SK-N-SH (cell line): ENCODE data around the gene DDX51. TPM values are rescaled to one million over a fixed set of nuclear protein-coding genes. Genes with fewer than 3 reads are reported as not detected.

ENCODE experiments used
- CTCF ChIA-PET: fragments of 300-600, 350-600 bp; formaldehyde crosslinking; extraction: SDS; loops from one replicate; lab custom pipeline; 2021; lab: Yijun Ruan, JAX
- POLR2A ChIA-PET: fragments of 350-600 bp; sonication (Branson Sonifier 250); formaldehyde crosslinking; extraction: SDS; loops from one replicate; lab custom pipeline; 2020; ENCODE audit warnings: antibody characterized with exemption, inconsistent platforms; lab: Yijun Ruan, JAX
- DNase-seq: peaks from one replicate; pipeline ENCODE4 v3.0.0; 2012
- H2AFZ ChIP-seq: fragments of 200-600 bp; sonication (generic); 2 replicates; pipeline ENCODE4 v1.8.1; 2016; ENCODE audit warnings: antibody characterized with exemption, mild to moderate bottlenecking, low read depth
- H3F3A ChIP-seq: fragments of 200-600 bp; sonication (generic); replicated peaks from 2 replicates; pipeline ENCODE3; 2016; ENCODE audit warnings: antibody characterized with exemption, mild to moderate bottlenecking; ENCODE audit not compliant: insufficient read depth
- H3K27ac ChIP-seq, 2 experiments: fragments of 200-500 bp in 1 of 2; fragments of 200-600 bp in 1 of 2; sonication (Bioruptor generic) in 1 of 2; sonication (generic), shearing (Covaris generic) in 1 of 2; 2 replicates each; pipeline versions ENCODE4 v1.5.1 to v1.6.1; 2014 to 2016; ENCODE audit warnings: low read depth in 2 of 2, inconsistent platforms in 1 of 2, low read length in 1 of 2, mild to moderate bottlenecking in 1 of 2, mixed read lengths in 1 of 2
- H3K27me3 ChIP-seq: fragments of 200-600 bp; sonication (generic), shearing (Covaris generic); 2 replicates; pipeline ENCODE4 v1.6.1; 2016; ENCODE audit warnings: mixed run types; ENCODE audit not compliant: insufficient read depth
- H3K36me3 ChIP-seq, 2 experiments: fragments of 200-500 bp in 1 of 2; fragments of 200-600 bp in 1 of 2; sonication (Bioruptor generic) in 1 of 2; sonication (generic) in 1 of 2; replicated peaks in 1 of 2; 2 replicates each; pipeline versions ENCODE3 to v1.5.1; 2014 to 2016; ENCODE audit warnings: low read length in 1 of 2, mild to moderate bottlenecking in 1 of 2; ENCODE audit not compliant: insufficient read depth in 2 of 2, control insufficient read depth in 1 of 2
- H3K4me1 ChIP-seq, 2 experiments: fragments of 200-500 bp in 1 of 2; fragments of 200-600 bp in 1 of 2; sonication (Bioruptor generic) in 1 of 2; sonication (generic), shearing (Covaris generic) in 1 of 2; 2 replicates each; pipeline versions ENCODE4 v1.5.1 to v1.6.1; 2014 to 2016; ENCODE audit warnings: low read depth in 1 of 2, low read length in 1 of 2, mixed run types in 1 of 2; ENCODE audit not compliant: insufficient read depth in 2 of 2, control insufficient read depth in 1 of 2
- H3K4me2 ChIP-seq: fragments of 200-600 bp; sonication (generic), shearing (Covaris generic); 2 replicates; pipeline ENCODE4 v1.6.1; 2017; ENCODE audit warnings: mixed run types
- H3K4me3 ChIP-seq, 2 experiments: fragments of 200-500 bp in 1 of 2; fragments of 200-600 bp in 1 of 2; sonication (Bioruptor generic) in 1 of 2; sonication (generic), shearing (Covaris generic) in 1 of 2; 2 replicates each; pipeline versions ENCODE4 v1.5.1 to v1.8.1; 2014 to 2016; ENCODE audit warnings: low read depth in 2 of 2, inconsistent platforms in 1 of 2, low read length in 1 of 2, mild to moderate bottlenecking in 1 of 2, mixed read lengths in 1 of 2, moderate library complexity in 1 of 2
- H3K79me2 ChIP-seq: fragments of 200-600 bp; sonication (generic); 2 replicates; pipeline ENCODE4 v1.8.1; 2017; ENCODE audit warnings: mild to moderate bottlenecking; ENCODE audit not compliant: insufficient read depth
- H3K9ac ChIP-seq: fragments of 200-600 bp; sonication (generic); 2 replicates; pipeline ENCODE4 v1.6.1; 2017; ENCODE audit warnings: mixed run types
- H3K9me2 ChIP-seq: fragments of 200-600 bp; sonication (generic); 2 replicates; pipeline ENCODE4 v1.6.1; 2017; ENCODE audit warnings: mixed run types
- H3K9me3 ChIP-seq: fragments of 200-600 bp; sonication (generic); 2 replicates; pipeline ENCODE4 v1.6.1; 2017; ENCODE audit warnings: mixed run types, mild to moderate bottlenecking, moderate library complexity
- H4K20me1 ChIP-seq: fragments of 200-600 bp; sonication (generic); 2 replicates; pipeline ENCODE4 v1.6.1; 2017; ENCODE audit warnings: mild to moderate bottlenecking, mixed run types; ENCODE audit not compliant: insufficient read depth
- EP300 ChIP-seq, 2 experiments: IDR thresholded peaks; 2 replicates each; pipeline versions ENCODE4 v1.4.0 to v1.6.1; 2012; ENCODE audit warnings: borderline replicate concordance in 1 of 2, low read depth in 1 of 2, low read length in 1 of 2
- FOXM1 ChIP-seq: IDR thresholded peaks from 2 replicates; pipeline ENCODE4 v1.4.0; 2012; ENCODE audit warnings: low read depth, mild to moderate bottlenecking
- GABPA ChIP-seq: IDR thresholded peaks from 2 replicates; pipeline ENCODE4 v1.4.0; 2012; ENCODE audit warnings: low read depth, mild to moderate bottlenecking
- POLR2AphosphoS5 ChIP-seq: IDR thresholded peaks from 2 replicates; pipeline ENCODE4 v1.6.1; 2012; ENCODE audit warnings: low read depth, low read length
- RAD21 ChIP-seq: IDR thresholded peaks from 2 replicates; pipeline ENCODE4 v1.6.1; 2012; ENCODE audit warnings: mild to moderate bottlenecking, low read length
- TAF1 ChIP-seq: IDR thresholded peaks from 2 replicates; pipeline ENCODE4 v1.6.1; 2012; ENCODE audit warnings: low read depth, mild to moderate bottlenecking, low read length, moderate library complexity, borderline replicate concordance
- TCF12 ChIP-seq: IDR thresholded peaks from 2 replicates; pipeline ENCODE4 v1.4.0; 2012
- WGBS: methylation state at CpG from one replicate; pipeline ENCODE4 v1.1.6; 2017; ENCODE audit warnings: low lambda C conversion rate; 5-methylcytosine and 5-hydroxymethylcytosine counted together
- polyA plus RNA-seq, 3 experiments: library from polyadenylated mRNA; depleted of rRNA; stranded (reverse); fragments of >200 nt; gene quantifications; 2 replicates each; pipeline ENCODE4 v1.2.3, GENCODE V29; 2012
- TF ChIP-seq, protein P1 (sequence below): IDR thresholded peaks from 2 replicates; pipeline ENCODE4; 2012
- TF ChIP-seq, protein P2 (sequence below): IDR thresholded peaks from 2 replicates; pipeline ENCODE4 v1.4.0; 2012; ENCODE audit warnings: low read depth
- TF ChIP-seq, protein P3 (sequence below): fragments of 200-600 bp; sonication (generic); IDR thresholded peaks from 2 replicates; pipeline ENCODE4 v1.6.1; 2017; ENCODE audit warnings: antibody characterized with exemption, mild to moderate bottlenecking, moderate library complexity
- TF ChIP-seq, protein P4 (sequence below): IDR thresholded peaks from 2 replicates; pipeline ENCODE4 v1.6.1; 2012; ENCODE audit warnings: mild to moderate bottlenecking, low read depth, low read length, moderate library complexity
- TF ChIP-seq, protein P5 (sequence below): IDR thresholded peaks from 2 replicates; pipeline ENCODE4 v1.4.0; 2012; ENCODE audit warnings: low read depth, borderline replicate concordance

Gene DDX51
- polyA plus RNA-seq, 1 of the 3 experiments (the other 2 are of a cell fraction), result 17.3 TPM

DNA sequence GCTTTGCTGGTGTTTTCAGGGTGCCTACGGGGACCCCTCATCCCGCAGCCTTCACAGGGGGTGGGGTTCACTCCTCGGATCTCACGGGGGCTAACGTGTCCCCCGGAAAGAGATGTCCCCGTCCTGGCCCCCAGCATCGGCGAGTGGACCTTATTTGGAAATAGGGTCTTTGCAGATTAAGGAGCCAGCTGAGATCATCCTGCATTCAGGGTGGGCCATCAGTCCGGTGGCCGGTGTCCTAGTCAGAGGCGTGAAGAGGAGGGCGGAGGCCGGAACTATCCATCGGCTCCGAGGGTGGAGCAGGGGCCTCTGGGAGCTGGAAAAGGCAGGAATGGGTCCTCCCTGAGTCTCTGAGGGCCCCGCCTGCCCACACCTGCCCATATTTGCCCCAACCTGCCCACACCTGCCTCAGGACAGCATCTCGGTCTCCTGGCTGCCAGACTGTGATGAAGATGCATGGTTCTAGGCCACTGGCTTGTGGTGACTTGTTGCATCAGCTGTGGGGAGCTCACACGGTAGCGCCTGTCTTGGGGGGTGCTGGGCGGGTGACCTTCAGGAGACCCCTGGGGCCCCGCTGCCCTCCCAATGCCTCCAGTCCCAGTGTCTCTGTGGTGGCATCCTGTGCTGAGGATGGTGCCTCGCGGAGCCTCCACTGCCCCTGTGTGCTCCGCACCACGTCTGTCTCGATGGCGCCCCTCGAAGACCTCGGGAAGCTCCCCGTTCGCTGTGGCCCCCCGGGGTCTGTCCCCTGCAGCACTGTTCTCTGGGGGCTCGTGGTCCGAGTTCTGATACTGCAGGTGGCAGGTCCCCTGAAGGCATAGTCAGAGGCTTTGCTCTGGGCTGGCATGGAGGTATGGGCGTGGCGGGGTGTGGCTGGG, 14.8 kb upstream of the DDX51 start:
- H3K27me3 ChIP-seq, result peaks cover 11% of the 10 kb centered on the region
- no peaks in the 10 kb centered on the region for H3K36me3 ChIP-seq
- H3K9ac ChIP-seq, result no peak overlapping the region
- H3K79me2 ChIP-seq, result no peaks in the 10 kb centered on the region
- POLR2A ChIA-PET, result no interaction called here
- H3F3A ChIP-seq, result peaks cover 20% of the 10 kb centered on the region
- no peak for TF ChIP-seq POLR2AphosphoS5
- TF ChIP-seq, protein P1, sequence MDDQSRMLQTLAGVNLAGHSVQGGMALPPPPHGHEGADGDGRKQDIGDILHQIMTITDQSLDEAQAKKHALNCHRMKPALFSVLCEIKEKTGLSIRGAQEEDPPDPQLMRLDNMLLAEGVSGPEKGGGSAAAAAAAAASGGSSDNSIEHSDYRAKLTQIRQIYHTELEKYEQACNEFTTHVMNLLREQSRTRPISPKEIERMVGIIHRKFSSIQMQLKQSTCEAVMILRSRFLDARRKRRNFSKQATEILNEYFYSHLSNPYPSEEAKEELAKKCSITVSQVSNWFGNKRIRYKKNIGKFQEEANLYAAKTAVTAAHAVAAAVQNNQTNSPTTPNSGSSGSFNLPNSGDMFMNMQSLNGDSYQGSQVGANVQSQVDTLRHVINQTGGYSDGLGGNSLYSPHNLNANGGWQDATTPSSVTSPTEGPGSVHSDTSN, result no peak
- no peak for TF ChIP-seq TCF12
- TF ChIP-seq, protein P2, sequence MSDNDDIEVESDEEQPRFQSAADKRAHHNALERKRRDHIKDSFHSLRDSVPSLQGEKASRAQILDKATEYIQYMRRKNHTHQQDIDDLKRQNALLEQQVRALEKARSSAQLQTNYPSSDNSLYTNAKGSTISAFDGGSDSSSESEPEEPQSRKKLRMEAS, result no peak
- TF ChIP-seq FOXM1, result no peak
- TF ChIP-seq, protein P3, sequence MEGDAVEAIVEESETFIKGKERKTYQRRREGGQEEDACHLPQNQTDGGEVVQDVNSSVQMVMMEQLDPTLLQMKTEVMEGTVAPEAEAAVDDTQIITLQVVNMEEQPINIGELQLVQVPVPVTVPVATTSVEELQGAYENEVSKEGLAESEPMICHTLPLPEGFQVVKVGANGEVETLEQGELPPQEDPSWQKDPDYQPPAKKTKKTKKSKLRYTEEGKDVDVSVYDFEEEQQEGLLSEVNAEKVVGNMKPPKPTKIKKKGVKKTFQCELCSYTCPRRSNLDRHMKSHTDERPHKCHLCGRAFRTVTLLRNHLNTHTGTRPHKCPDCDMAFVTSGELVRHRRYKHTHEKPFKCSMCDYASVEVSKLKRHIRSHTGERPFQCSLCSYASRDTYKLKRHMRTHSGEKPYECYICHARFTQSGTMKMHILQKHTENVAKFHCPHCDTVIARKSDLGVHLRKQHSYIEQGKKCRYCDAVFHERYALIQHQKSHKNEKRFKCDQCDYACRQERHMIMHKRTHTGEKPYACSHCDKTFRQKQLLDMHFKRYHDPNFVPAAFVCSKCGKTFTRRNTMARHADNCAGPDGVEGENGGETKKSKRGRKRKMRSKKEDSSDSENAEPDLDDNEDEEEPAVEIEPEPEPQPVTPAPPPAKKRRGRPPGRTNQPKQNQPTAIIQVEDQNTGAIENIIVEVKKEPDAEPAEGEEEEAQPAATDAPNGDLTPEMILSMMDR, result no peak
- no peak for TF ChIP-seq TAF1
- TF ChIP-seq, all 33 proteins: peak for 0
- Histone ChIP-seq H3K4me2 (no peak overlapping the region), H3K9me3 (no peaks in the 10 kb centered on the region), H2AFZ (no peak overlapping the region), H3K4me1 (peaks cover 0 to 2% of the 10 kb centered on the region in 2 experiments; a peak in 1 of 4 replicates), H4K20me1 (no peaks in the 10 kb centered on the region), H3K9me2 (no peaks in the 10 kb centered on the region), H3K27ac (no peak overlapping the region), H3K4me3 (no peak overlapping the region)
- CTCF ChIA-PET, result no interaction called here
- 89% methylated on average over 28 of the region's 37 CpGs for WGBS
- DNase-seq, result no peak

GRCh38 chr12:132157733-132158409, 13.8 kb upstream of the DDX51 start:
- no peaks in the 10 kb centered on the region for H3K9me3 ChIP-seq
- no peak for DNase-seq
- H3K4me3 ChIP-seq, result no peak overlapping the region
- no peak overlapping the region for H2AFZ ChIP-seq
- CTCF ChIA-PET, result no interaction called here
- no peaks in the 10 kb centered on the region for H3K79me2 ChIP-seq
- WGBS, result 85% methylated on average over 5 of the region's 5 CpGs
- H3K36me3 ChIP-seq, result no peaks in the 10 kb centered on the region
- H3F3A ChIP-seq, result peaks cover 20% of the 10 kb centered on the region
- peaks cover under 1% of the 10 kb centered on the region; the same call in 1 of the 2 replicates for H3K27me3 ChIP-seq
- no peak overlapping the region for H3K9ac ChIP-seq
- no peak overlapping the region for H3K27ac ChIP-seq
- H3K9me2 ChIP-seq, result no peaks in the 10 kb centered on the region
- H3K4me1 ChIP-seq, result peaks cover 0 to 1% of the 10 kb centered on the region in 2 experiments; a peak in 1 of 4 replicates
- TF ChIP-seq EP300 (IDR thresholded peaks at IDR 0.05; ENCODE audit: borderline replicate concordance in 1 of 2, low read depth in 1 of 2, low read length in 1 of 2), result no peak
- no peak for TF ChIP-seq GABPA
- TF ChIP-seq, protein P4, sequence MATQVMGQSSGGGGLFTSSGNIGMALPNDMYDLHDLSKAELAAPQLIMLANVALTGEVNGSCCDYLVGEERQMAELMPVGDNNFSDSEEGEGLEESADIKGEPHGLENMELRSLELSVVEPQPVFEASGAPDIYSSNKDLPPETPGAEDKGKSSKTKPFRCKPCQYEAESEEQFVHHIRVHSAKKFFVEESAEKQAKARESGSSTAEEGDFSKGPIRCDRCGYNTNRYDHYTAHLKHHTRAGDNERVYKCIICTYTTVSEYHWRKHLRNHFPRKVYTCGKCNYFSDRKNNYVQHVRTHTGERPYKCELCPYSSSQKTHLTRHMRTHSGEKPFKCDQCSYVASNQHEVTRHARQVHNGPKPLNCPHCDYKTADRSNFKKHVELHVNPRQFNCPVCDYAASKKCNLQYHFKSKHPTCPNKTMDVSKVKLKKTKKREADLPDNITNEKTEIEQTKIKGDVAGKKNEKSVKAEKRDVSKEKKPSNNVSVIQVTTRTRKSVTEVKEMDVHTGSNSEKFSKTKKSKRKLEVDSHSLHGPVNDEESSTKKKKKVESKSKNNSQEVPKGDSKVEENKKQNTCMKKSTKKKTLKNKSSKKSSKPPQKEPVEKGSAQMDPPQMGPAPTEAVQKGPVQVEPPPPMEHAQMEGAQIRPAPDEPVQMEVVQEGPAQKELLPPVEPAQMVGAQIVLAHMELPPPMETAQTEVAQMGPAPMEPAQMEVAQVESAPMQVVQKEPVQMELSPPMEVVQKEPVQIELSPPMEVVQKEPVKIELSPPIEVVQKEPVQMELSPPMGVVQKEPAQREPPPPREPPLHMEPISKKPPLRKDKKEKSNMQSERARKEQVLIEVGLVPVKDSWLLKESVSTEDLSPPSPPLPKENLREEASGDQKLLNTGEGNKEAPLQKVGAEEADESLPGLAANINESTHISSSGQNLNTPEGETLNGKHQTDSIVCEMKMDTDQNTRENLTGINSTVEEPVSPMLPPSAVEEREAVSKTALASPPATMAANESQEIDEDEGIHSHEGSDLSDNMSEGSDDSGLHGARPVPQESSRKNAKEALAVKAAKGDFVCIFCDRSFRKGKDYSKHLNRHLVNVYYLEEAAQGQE, result no peak
- no peak for TF ChIP-seq RAD21
- TF ChIP-seq, protein P5, sequence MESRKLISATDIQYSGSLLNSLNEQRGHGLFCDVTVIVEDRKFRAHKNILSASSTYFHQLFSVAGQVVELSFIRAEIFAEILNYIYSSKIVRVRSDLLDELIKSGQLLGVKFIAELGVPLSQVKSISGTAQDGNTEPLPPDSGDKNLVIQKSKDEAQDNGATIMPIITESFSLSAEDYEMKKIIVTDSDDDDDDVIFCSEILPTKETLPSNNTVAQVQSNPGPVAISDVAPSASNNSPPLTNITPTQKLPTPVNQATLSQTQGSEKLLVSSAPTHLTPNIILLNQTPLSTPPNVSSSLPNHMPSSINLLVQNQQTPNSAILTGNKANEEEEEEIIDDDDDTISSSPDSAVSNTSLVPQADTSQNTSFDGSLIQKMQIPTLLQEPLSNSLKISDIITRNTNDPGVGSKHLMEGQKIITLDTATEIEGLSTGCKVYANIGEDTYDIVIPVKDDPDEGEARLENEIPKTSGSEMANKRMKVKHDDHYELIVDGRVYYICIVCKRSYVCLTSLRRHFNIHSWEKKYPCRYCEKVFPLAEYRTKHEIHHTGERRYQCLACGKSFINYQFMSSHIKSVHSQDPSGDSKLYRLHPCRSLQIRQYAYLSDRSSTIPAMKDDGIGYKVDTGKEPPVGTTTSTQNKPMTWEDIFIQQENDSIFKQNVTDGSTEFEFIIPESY, result no peak
- TF ChIP-seq TCF12, result no peak
- H3K4me2 ChIP-seq, result no peak overlapping the region
- 0 out of 2 replicates have a peak, but pooled peaks cover 3% of the 10 kb centered on the region for H4K20me1 ChIP-seq
- POLR2A ChIA-PET, result no interaction called here
